HG03575 (cell line): Measurements from ENCODE around the gene STX19.
"Not testable (repeated sequence)": the region's sequence is repeated elsewhere in the genome, so short reads cannot be mapped to it uniquely, and the experiment has no call there.

Source experiments
- ATAC-seq: cut with Tn5 transposase; IDR thresholded peaks from one replicate; pipeline ENCODE4 v1.9.1; 2021; ENCODE audit not compliant: unreplicated experiment, insufficient number of reproducible peaks, low FRiP score; ENCODE audit errors: extremely low read depth

The STX19 gene

DNA sequence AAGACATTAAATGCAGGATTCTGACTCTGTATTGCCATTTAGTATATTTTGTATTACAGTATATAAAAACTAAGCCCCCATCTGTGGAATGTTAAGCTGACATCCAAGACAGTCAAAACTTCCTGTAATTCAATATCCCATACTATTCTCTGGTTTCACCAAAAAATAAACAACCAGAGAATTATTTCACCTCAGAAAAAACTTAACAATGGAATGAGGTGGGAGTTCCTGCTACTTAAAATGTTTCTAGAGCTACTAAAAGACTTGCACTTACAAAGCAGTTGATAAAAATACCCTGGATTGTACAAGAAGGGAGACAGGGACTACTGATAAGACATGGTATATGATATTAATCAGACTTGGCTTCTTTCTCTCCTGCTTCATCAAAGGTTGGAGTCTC lies 40.1 kb downstream of the STX19 start:
- ATAC-seq: no peak

DNA sequence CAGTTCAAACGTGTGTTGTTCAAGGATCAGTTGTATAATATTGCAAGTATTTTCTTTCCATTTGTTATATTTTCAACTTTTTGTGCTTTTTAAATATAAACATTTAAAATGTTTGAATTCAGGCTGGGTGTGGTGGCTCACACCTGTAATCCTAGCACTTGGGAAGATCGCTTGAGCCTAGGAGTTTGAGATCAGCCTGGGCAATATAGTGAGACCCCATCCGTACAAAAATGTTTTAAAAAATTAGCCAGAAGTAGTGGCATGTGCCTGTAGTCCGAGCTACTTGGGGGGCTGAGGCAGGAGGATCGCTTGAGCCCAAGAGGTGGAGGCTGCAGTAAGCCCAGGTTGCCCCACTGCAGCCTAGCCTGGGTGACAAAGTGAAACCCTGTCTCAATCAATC lies 43.8 kb downstream of the STX19 start:
- ATAC-seq: no peak

GRCh38 chr3:93983408-93983807 lies 45.0 kb downstream of the STX19 start:
- no peak for ATAC-seq

DNA sequence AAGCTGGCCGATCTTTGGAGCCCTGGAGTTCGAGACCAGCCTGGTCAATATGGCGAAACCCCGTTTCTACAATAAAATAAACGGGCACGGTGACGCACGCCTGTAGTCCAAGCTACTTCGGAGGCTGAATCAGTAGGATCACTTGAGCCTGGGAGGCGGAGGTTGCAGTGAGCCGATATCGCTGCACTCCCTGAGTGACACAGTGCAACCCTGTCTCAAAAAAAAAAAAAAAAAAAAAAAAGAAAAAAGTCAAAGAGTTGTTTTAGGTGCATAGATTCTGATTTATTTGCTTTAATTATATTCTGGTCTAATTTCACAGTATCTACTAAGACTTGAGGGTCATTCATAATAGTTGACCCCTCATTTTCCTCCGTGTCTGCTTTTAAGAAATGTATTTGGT lies 46.7 kb downstream of the STX19 start:
- no peak for ATAC-seq

DNA sequence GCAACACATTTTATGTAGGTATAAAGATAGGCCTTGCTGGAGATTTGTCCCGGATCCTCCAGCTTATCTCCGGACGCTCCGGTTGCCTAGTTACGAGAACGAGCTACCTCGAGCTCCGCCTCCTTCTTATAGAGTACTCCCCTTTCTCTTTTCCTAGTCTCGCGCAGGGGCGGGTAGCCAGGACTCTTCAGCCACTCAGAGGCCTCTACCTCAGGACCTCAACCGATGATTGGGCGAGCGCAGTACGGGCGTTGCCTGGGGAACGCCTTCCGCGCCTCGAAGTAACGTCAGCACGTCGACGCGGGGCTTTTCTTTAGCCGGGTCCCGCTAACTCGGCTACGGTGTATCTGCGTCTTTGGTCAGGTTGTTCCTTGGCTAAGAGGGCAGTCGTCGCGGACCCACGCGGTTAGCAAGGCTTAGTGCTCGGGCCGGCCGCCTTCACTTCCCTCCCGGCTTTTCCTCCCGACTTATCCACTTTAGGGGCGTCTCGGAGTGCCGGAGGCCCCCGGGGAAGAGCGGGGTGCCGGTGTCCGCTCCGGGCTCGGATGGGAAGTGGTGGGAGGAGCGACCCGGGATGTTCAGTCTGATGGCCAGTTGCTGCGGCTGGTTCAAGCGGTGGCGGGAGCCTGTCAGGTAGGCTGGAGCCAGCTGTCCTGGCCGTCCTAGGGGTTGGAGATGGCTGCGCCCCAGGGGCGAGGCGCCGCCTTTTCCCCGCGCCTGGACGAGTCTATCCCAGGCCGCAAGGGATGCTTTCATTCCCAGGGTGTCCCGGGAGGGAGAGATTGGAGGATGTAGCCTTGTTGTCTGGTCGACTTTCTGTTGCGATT lies 48.3 kb downstream of the STX19 start, which contains the start of gene ARL13B:
Gene ARL13B (plus strand): TSS at position 306 of the 827 bp plus-strand sequence. CDS start 269 bp downstream, at position 575.
- peak; percentile 100 for ATAC-seq

DNA sequence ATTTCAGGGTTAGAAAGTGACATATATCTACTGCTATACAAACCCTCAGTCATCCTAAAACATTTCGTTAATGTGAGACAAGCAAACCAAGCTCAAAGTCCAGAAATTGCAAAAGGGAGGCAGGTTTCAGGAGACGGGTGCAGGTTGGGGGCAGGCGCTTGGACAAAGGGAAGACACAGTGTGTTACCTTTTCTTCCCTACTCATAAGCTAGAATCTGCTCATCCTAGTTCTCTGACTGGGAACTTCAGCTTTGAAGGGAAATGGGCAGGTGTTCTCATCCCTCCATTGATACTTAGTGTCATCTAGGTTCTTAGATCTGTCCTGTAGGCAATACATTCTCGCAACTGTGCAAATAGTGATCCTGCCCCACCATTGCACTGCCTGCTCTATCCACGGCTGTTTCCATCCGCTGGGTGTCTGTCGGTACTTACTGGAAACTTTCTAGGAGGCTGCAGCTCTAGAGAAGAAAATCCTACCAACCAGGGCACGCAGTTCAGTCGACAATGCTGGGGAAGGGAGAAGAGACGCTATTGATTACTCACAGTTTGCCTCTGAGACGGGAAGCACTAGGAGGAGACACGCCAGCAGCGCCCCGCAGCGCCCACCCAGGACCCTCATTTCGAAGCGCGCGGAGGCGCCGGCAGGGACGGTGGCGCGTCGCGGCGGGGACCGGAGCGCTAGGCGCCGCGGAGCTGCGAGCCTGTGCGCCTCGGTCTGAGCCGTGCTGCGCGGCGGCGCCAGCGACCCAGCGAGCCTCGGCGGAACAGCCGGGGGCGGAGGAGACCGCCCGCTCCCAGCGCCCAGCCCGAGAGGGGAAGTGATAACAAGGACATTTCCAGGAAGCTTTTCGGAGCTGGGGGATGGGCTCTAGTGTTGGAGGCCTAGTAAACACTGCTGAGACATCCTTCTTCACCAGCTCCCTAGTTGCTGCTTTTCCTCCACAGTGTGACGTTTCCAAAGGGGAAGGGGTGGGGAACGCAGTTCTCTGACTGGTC lies 55.0 kb downstream of the STX19 start, which contains the start of gene PROS1:
Gene PROS1 (minus strand): TSS at position 766 of the 996 bp plus-strand sequence. CDS start 147 bp downstream, at position 619.
- ATAC-seq: no peak

- no peak for ATAC-seq
Observed at GRCh38 chr3:93969997-93970396, 58.4 kb downstream of the STX19 start.

DNA sequence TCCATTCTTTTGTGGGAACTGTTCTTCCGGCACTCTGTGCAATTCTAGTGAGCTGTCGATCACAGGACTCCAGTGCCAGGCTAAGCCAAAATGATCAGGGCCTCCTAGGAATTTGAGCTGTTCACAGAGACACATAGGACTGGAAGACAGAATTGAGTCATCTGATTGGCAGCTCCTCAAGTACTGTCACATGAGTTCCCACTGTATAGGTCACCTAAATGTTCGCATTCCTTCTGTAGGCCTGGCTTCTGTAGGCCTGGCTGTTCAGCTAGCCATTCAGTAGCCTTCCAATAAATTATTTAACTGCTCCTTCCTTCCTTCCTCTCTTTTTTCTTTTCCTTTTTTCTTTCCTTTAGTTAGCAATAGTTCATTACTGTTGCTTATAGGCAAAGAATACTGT lies 59.0 kb downstream of the STX19 start:
- ATAC-seq: no peak

- not testable (repeated sequence) for ATAC-seq
Observed at GRCh38 chr3:93965106-93965505, 63.3 kb downstream of the STX19 start.
